Neural cell (in vitro differentiated cells): ENCODE results near the gene WNT16.

Experiments
- EZH2 ChIP-seq: fragments of 200-600, 300-800 bp; shearing (Covaris generic), sonication (generic); IDR thresholded peaks from 2 replicates; pipeline ENCODE4 v1.6.1; 2014; ENCODE audit warnings: antibody characterized with exemption, low read length, borderline replicate concordance, mild to moderate bottlenecking; ENCODE audit not compliant: insufficient read depth, poor library complexity, severe bottlenecking
- MXI1 ChIP-seq: fragments of 450-650 bp; conservative IDR thresholded peaks from 2 replicates; pipeline ENCODE4 v1.6.1; 2014; ENCODE audit warnings: antibody characterized with exemption, mild to moderate bottlenecking; ENCODE audit not compliant: poor library complexity, severe bottlenecking
- POLR2AphosphoS5 ChIP-seq: IDR thresholded peaks from 2 replicates; pipeline ENCODE4 v1.6.1; 2012
- RAD21 ChIP-seq: fragments of 450-650 bp; conservative IDR thresholded peaks from 2 replicates; pipeline ENCODE4 v1.6.1; 2014; ENCODE audit warnings: antibody characterized with exemption, mild to moderate bottlenecking, moderate library complexity
- SMC3 ChIP-seq: fragments of 450-650 bp; conservative IDR thresholded peaks from 2 replicates; pipeline ENCODE4 v1.6.1; 2014; ENCODE audit warnings: antibody characterized with exemption, mild to moderate bottlenecking, moderate library complexity; ENCODE audit not compliant: poor library complexity
- TF ChIP-seq, protein P1 (sequence below): fragments of 450-650 bp; IDR thresholded peaks from 2 replicates; pipeline ENCODE4 v1.5.1; 2014; ENCODE audit warnings: antibody characterized with exemption, mild to moderate bottlenecking, moderate library complexity; ENCODE audit not compliant: poor library complexity, severe bottlenecking
- TF ChIP-seq, protein P2 (sequence below): IDR thresholded peaks from 2 replicates; pipeline ENCODE4 v1.6.1; 2012; ENCODE audit warnings: borderline replicate concordance

DNA sequence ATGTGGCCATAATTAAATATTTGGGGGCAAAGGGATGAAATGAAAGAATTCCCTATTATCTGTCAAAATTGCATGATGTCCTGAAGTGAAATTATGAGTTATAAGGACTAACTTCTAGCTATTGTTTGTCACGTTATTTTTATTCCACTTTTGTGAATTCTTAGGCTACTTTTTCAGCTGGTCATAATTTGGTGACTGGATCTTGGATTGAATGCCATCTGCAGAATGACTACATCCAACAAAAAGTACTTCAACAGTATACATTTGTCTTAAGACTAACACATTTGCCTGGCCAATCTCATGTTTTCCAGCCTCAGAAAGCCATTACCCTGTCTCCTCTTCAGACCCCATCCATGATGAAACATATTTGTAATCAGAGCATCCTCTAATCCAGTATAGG lies 48.1 kb upstream of the WNT16 start:
- TF ChIP-seq, protein P1, sequence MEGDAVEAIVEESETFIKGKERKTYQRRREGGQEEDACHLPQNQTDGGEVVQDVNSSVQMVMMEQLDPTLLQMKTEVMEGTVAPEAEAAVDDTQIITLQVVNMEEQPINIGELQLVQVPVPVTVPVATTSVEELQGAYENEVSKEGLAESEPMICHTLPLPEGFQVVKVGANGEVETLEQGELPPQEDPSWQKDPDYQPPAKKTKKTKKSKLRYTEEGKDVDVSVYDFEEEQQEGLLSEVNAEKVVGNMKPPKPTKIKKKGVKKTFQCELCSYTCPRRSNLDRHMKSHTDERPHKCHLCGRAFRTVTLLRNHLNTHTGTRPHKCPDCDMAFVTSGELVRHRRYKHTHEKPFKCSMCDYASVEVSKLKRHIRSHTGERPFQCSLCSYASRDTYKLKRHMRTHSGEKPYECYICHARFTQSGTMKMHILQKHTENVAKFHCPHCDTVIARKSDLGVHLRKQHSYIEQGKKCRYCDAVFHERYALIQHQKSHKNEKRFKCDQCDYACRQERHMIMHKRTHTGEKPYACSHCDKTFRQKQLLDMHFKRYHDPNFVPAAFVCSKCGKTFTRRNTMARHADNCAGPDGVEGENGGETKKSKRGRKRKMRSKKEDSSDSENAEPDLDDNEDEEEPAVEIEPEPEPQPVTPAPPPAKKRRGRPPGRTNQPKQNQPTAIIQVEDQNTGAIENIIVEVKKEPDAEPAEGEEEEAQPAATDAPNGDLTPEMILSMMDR: no peak
- TF ChIP-seq EZH2 (no peak), RAD21 (no peak), POLR2AphosphoS5 (no peak), SMC3 (no peak), MXI1 (no peak)
- TF ChIP-seq, protein P2, sequence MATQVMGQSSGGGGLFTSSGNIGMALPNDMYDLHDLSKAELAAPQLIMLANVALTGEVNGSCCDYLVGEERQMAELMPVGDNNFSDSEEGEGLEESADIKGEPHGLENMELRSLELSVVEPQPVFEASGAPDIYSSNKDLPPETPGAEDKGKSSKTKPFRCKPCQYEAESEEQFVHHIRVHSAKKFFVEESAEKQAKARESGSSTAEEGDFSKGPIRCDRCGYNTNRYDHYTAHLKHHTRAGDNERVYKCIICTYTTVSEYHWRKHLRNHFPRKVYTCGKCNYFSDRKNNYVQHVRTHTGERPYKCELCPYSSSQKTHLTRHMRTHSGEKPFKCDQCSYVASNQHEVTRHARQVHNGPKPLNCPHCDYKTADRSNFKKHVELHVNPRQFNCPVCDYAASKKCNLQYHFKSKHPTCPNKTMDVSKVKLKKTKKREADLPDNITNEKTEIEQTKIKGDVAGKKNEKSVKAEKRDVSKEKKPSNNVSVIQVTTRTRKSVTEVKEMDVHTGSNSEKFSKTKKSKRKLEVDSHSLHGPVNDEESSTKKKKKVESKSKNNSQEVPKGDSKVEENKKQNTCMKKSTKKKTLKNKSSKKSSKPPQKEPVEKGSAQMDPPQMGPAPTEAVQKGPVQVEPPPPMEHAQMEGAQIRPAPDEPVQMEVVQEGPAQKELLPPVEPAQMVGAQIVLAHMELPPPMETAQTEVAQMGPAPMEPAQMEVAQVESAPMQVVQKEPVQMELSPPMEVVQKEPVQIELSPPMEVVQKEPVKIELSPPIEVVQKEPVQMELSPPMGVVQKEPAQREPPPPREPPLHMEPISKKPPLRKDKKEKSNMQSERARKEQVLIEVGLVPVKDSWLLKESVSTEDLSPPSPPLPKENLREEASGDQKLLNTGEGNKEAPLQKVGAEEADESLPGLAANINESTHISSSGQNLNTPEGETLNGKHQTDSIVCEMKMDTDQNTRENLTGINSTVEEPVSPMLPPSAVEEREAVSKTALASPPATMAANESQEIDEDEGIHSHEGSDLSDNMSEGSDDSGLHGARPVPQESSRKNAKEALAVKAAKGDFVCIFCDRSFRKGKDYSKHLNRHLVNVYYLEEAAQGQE: no peak
